PC-9 (cell line): ENCODE measurements around the gene PTPN2.

Source experiments
- EZH2 ChIP-seq: fragments of 200-600 bp; sonication (generic); IDR thresholded peaks from 2 replicates; pipeline ENCODE4 v1.8.0; 2017; ENCODE audit warnings: antibody characterized with exemption, low read depth
- TF ChIP-seq, protein P1 (sequence below): fragments of 200-600 bp; sonication (generic); conservative IDR thresholded peaks from 2 replicates; pipeline ENCODE4 v1.6.1; 2017; ENCODE audit warnings: mixed run types, antibody characterized with exemption, mild to moderate bottlenecking, moderate library complexity

GRCh38 chr18:12825230-12825629 is 58.8 kb downstream of the PTPN2 start:
- TF ChIP-seq, protein P1, sequence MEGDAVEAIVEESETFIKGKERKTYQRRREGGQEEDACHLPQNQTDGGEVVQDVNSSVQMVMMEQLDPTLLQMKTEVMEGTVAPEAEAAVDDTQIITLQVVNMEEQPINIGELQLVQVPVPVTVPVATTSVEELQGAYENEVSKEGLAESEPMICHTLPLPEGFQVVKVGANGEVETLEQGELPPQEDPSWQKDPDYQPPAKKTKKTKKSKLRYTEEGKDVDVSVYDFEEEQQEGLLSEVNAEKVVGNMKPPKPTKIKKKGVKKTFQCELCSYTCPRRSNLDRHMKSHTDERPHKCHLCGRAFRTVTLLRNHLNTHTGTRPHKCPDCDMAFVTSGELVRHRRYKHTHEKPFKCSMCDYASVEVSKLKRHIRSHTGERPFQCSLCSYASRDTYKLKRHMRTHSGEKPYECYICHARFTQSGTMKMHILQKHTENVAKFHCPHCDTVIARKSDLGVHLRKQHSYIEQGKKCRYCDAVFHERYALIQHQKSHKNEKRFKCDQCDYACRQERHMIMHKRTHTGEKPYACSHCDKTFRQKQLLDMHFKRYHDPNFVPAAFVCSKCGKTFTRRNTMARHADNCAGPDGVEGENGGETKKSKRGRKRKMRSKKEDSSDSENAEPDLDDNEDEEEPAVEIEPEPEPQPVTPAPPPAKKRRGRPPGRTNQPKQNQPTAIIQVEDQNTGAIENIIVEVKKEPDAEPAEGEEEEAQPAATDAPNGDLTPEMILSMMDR, result no peak
- no peak for TF ChIP-seq EZH2
